Measurements from ENCODE around the gene LRRC74A. TPM values are rescaled to one million over a fixed set of nuclear protein-coding genes. Genes with fewer than 3 reads are reported as not detected.

Gene LRRC74A
- total RNA-seq (2022; extraction: Qiagen RNA extraction; ENCODE audit: low read depth) = not detected in 5 replicates

GRCh38 chr14:76826122-76826521, at the start of gene LRRC74A:
TSS of gene LRRC74A (plus strand) at chr14:76826408. CDS start at chr14:76826698, 290 bp downstream.

GRCh38 chr14:76812422-76813383, 13.5 kb upstream of the LRRC74A start, which contains the start of gene ANGEL1:
TSS of gene ANGEL1 (minus strand) at chr14:76812882. CDS start at chr14:76812827, 55 bp downstream.

Other genes with a start within 250 kb of the LRRC74A start
- 2.7 to 4.9 TPM (median 3.4 TPM) in 5 replicates for gene VASH1, start 64.9 kb upstream of the LRRC74A start, total RNA-seq (2022; extraction: Qiagen RNA extraction; ENCODE audit: low read depth)
- gene ANGEL1, start 13.5 kb upstream of the LRRC74A start, total RNA-seq (2022; extraction: Qiagen RNA extraction; ENCODE audit: low read depth) = 5.7 to 9.6 TPM (median 8.7 TPM) in 5 replicates
- 15.0 to 25.9 TPM (median 23.4 TPM) in 5 replicates for gene IRF2BPL, start 202.3 kb downstream of the LRRC74A start, total RNA-seq (2022; extraction: Qiagen RNA extraction; ENCODE audit: low read depth)